Aorta (tissue), 5 donors: ENCODE data around the gene MYL12A. TPM values are rescaled to one million over a fixed set of nuclear protein-coding genes. Genes with fewer than 3 reads are reported as not detected.

ENCODE experiments used
- ATAC-seq: fragments of 200-7000 bp; cut with Tn5 transposase; one replicate; pipeline ENCODE4 v1.9.1; 2022; ENCODE audit warnings: moderate library complexity; ENCODE audit not compliant: low FRiP score
- DNase-seq, 2 donors: peaks; one replicate each; pipeline ENCODE4 v3.0.0-alpha.2; 2020
- H3K27ac ChIP-seq, 2 donors: one replicate each; pipeline ENCODE4 v1.5.1; 2013; ENCODE audit warnings: low read length in 2 of 2, mild to moderate bottlenecking in 2 of 2, moderate library complexity in 2 of 2, control low read depth in 1 of 2, inconsistent platforms in 1 of 2, low read depth in 1 of 2
- H3K27me3 ChIP-seq, 2 donors: one replicate each; pipeline ENCODE4 v1.6.1; 2013; ENCODE audit warnings: control low read depth in 1 of 2, low read length in 1 of 2, mild to moderate bottlenecking in 1 of 2, moderate library complexity in 1 of 2; ENCODE audit not compliant: insufficient read depth in 2 of 2, control insufficient read depth in 1 of 2
- H3K36me3 ChIP-seq, 2 donors: one replicate each; pipeline ENCODE4 v1.6.1; 2013; ENCODE audit warnings: control low read depth in 1 of 2, low read length in 1 of 2, mild to moderate bottlenecking in 1 of 2; ENCODE audit not compliant: insufficient read depth in 2 of 2, control insufficient read depth in 1 of 2
- H3K4me1 ChIP-seq, 2 donors: one replicate each; pipeline ENCODE4 v1.6.1; 2013; ENCODE audit warnings: low read length in 2 of 2, control low read depth in 1 of 2, mild to moderate bottlenecking in 1 of 2, moderate library complexity in 1 of 2; ENCODE audit not compliant: insufficient read depth in 2 of 2, control insufficient read depth in 1 of 2
- H3K4me3 ChIP-seq, 2 donors: one replicate each; pipeline ENCODE4 v1.5.1; 2013; ENCODE audit warnings: low read length in 2 of 2, control low read depth in 1 of 2, mild to moderate bottlenecking in 1 of 2
- H3K9me3 ChIP-seq: one replicate; pipeline ENCODE4 v1.6.1; 2013; ENCODE audit warnings: mild to moderate bottlenecking, low read length; ENCODE audit not compliant: control insufficient read depth
- WGBS, 2 donors: extraction: QIAGEN DNeasy Blood & Tissue Kit; methylation state at CpG; one replicate each; pipeline ENCODE4 v1.1.7; 2013; 5-methylcytosine and 5-hydroxymethylcytosine counted together
- intact Hi-C, 2 donors: fragments of 100-400 bp; cut with DNase I; formaldehyde crosslinking; loops; one replicate each; pipeline versions ENCODE4 v1.14.2 to v1.15.0; 2022
- polyA plus RNA-seq, 2 donors: library from polyadenylated mRNA; stranded (reverse); fragments of 200-250 nt; gene quantifications; one replicate each; pipeline ENCODE4 v1.2.3, GENCODE V29; 2013
- total RNA-seq, 2 donors: library from RNA; stranded (reverse); fragmentation: NEBNext Ultra II Directional; extraction: Animal tissue kit (Norgen Biotek cat#: 25700); gene quantifications; one replicate each; pipeline ENCODE4 v1.2.1, GENCODE V29; 2021
- donor health status: healthy with polysubstance abuse.
- donor health status: Bipolar disorder and iron deficiency.
- donor health status: DM: no; HTN: no; CAD: no.
- donor health status: DM: no; HTN: no; CAD: no.
- donor health status: DM: yes; HTN: yes; CAD: no.

Gene MYL12A
- total and polyA plus RNA-seq, 4 donors, result 414 to 848 (median 661) TPM

DNA sequence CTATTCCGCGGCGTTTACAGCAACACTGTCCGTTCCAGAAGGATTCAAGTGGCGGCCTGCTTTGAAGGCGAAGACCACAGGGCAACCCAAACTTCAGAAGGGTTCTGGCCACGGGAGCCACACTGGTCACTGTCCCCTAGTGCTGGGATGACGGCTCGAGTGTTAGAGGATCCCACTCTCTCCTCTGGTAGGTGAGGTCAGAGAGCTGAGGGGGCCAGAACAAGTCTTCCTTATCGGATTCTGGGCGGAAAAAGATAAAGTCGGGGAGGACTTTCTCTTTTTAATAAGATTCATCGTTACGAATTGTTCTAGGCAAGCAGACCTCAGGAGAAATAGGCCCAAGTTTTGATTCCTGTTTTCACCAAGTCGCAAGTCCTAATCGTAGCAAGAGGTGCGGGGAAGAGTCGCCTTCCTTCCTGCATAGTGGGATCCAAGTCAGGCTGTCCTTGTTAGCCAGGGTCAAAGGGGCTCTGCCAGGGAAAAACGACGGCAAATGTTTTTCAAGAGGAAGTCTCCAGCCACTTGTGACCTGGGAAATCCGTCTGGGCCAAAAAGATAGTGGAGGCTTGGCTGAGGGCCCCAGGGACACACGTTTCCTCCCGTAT, 864 bp upstream of the MYL12A start:
- intact Hi-C loops, result loop anchor here (2.0 to 10.0 kb wide), 3 partner anchors 96 to 314 kb away; partner anchors contain the start of gene LPIN2 (in 1 of the 2)
- Histone ChIP-seq H3K36me3 (no peaks in the 10 kb centered on the region), H3K4me3 (peak overlapping the region; percentile 63 to 84), H3K27ac (peak overlapping the region; percentile 91 to 99), H3K4me1 (peaks cover 0 to 1% of the 10 kb centered on the region in 2 donors), H3K9me3 (no peaks in the 10 kb centered on the region), H3K27me3 (no peaks in the 10 kb centered on the region)
- 9 to 11% methylated on average over 23 of the region's 23 CpGs for WGBS, 2 donors
- ATAC-seq, result peak; percentile 51
- peak in 1 of 2 donors; percentile 67 for DNase-seq

DNA sequence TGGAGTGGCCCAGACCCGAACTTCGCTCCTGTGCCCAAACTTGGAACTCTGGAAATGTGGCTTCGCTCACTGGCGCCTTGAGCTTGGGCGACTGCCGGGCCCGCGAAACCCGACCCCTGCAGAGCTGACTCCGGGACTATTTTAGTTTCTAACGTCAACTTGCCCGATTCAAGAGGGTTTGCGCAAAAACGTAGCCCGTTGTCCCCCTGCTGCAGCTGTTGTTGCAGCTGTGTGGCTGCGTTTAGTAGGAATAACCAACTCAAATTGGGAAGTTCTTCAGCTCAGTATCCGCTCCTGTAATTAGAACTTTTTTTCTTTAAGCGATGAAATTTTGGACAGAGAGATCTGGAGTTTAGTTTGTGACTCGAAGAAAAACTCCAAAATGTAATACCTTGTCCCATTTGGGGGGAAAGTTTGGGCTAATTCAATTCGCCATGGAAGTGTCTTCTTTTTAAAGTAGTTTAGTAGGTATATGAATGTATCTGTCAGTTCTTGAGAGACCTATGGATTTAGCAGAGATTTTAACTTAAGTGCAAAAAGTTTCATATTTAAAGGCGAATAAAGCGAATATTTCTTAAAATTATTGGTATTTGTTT, 559 bp downstream of the MYL12A start:
- H3K27me3 ChIP-seq, result no peaks in the 10 kb centered on the region
- peak overlapping the region; percentile 90 to 99 for H3K27ac ChIP-seq
- H3K4me1 ChIP-seq, result peaks cover 0 to 3% of the 10 kb centered on the region in 2 donors
- H3K36me3 ChIP-seq, result peaks cover 0 to under 1% of the 10 kb centered on the region in 2 donors
- peak; percentile 16 for ATAC-seq
- WGBS, 2 donors, result 0% methylated on average over 22 of the region's 22 CpGs
- DNase-seq, result no peak
- intact Hi-C loops, result loop anchor here (5.0 to 10.0 kb wide), 2 partner anchors 233 to 316 kb away; partner anchors contain the start of gene LPIN2 (in 1 of the 2)
- peak overlapping the region; percentile 81 to 97 for H3K4me3 ChIP-seq
- H3K9me3 ChIP-seq, result no peaks in the 10 kb centered on the region

DNA sequence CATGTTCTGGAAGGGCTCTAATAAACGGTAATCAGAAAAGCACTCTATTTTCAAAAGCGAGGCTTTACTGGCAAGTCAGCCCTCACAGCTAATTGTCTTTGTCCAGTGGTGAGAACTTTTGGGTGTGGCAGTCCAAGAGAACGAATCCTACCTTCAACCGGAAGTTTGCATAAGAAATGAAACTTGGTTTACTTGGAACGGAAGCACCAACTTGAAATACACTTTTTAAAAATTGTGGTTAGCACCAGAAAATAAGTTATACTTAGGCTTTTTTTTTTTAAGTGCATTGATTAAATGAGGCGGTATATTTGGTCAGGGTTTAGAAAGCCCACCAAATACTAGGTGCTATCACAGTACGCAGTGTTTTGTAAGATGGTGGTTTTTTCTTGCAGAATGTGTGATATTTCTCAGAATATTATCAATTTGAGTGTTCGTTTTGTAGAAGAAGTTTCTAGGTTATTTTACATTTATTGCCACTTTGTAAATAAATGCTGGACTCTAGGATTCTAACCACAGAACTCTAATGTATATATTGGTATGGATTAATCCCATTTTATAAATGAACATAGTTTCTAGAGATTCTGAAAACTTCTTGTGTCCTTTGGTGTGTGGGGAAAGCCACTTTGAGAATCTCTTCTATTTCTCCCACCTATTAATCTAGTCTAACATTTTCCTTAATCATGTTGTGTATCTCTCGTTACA, 1.2 kb downstream of the MYL12A start:
- intact Hi-C loops, result loop anchor here (5.0 to 10.0 kb wide), 2 partner anchors 234 to 317 kb away; partner anchors contain the start of gene LPIN2 (in 1 of the 2)
- H3K4me3 ChIP-seq, result peak overlapping the region; percentile 81 to 97
- H3K27ac ChIP-seq, result peak overlapping the region; percentile 76 to 90
- peaks cover 0 to 3% of the 10 kb centered on the region in 2 donors for H3K36me3 ChIP-seq
- 1% methylated on average over 9 of the region's 9 CpGs for WGBS, 2 donors
- ATAC-seq (no peak), DNase-seq (no peak)
- H3K9me3 ChIP-seq, result no peaks in the 10 kb centered on the region
- H3K27me3 ChIP-seq, result no peaks in the 10 kb centered on the region
- peaks cover 0 to 4% of the 10 kb centered on the region in 2 donors for H3K4me1 ChIP-seq

DNA sequence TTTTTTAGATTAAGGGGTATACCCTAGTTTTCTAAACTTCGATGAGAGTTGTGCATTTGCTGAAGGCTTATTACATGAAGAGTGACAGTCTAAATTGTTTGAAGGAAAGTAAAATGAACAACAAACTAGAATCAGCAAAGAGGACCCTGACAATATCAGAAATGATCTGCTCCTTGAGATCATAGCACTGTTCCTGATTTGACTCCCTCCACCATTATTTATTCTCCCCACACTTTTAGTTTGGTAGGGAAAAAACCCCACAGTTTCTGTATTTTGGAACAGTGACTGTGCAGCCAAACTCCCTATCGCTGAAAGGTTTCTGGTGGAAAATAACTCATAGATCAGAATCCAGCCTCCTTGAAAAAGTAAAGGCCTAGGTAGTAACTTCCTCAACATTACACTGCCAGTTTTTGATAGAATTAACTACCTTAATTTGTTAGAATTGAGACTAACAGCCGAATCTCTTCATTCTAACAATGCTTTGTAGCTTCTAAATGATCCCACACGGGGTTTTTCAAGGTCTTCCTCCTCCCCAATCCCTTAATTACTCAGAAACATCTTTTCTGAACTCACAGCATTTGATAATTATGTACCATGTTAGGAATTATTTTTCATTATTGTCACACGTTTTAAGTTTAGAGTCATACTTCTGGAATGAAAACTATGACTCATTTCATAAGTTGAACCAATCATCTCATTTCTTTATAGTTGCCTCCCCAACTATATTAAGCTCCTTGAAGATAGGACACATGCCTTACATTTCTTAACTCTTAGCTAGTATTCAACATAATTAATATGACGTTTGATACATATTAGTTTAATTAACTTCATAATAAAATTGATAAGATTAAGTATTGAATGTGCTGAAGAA, 2.9 kb downstream of the MYL12A start:
- Histone ChIP-seq H3K27ac (peak overlapping the region; percentile 93 to 97), H3K9me3 (no peaks in the 10 kb centered on the region), H3K36me3 (peaks cover 2 to 9% of the 10 kb centered on the region in 2 donors), H3K4me1 (peaks cover 0 to 6% of the 10 kb centered on the region in 2 donors), H3K4me3 (peak overlapping the region in 1 of 2 donors; percentile 44), H3K27me3 (no peaks in the 10 kb centered on the region)
- WGBS, 2 donors, result 7 to 12% methylated on average over 6 of the region's 6 CpGs
- ATAC-seq (no peak), DNase-seq (no peak)
- intact Hi-C loops, result no loop called here

GRCh38 chr18:3251249-3251962, 3.8 kb downstream of the MYL12A start:
- H3K9me3 ChIP-seq, result no peaks in the 10 kb centered on the region
- ATAC-seq (no peak), DNase-seq (no peak)
- peaks cover 2 to 9% of the 10 kb centered on the region in 2 donors for H3K36me3 ChIP-seq
- H3K27ac ChIP-seq, result peak overlapping the region in 1 of 2 donors; percentile 91
- intact Hi-C loops, result no loop called here
- WGBS, 2 donors, result 7 to 11% methylated on average over 8 of the region's 8 CpGs
- peaks cover 0 to 6% of the 10 kb centered on the region in 2 donors for H3K4me1 ChIP-seq
- H3K27me3 ChIP-seq, result no peaks in the 10 kb centered on the region
- no peak overlapping the region for H3K4me3 ChIP-seq

- Histone ChIP-seq H3K27ac (peak overlapping the region; percentile 36 to 91), H3K36me3 (peaks cover 2 to 9% of the 10 kb centered on the region in 2 donors), H3K27me3 (no peaks in the 10 kb centered on the region), H3K9me3 (no peaks in the 10 kb centered on the region), H3K4me1 (peaks cover 0 to 6% of the 10 kb centered on the region in 2 donors), H3K4me3 (peak overlapping the region in 1 of 2 donors; percentile 41)
- ATAC-seq (no peak), DNase-seq (no peak)
- intact Hi-C loops, result no loop called here
- 1 to 2% methylated on average over 3 of the region's 3 CpGs for WGBS, 2 donors
Observed at GRCh38 chr18:3251963-3252277, 4.3 kb downstream of the MYL12A start.

- Histone ChIP-seq H3K4me1 (peaks cover 0 to 6% of the 10 kb centered on the region in 2 donors), H3K4me3 (peak overlapping the region in 1 of 2 donors; percentile 14), H3K9me3 (no peaks in the 10 kb centered on the region), H3K27ac (peak overlapping the region; percentile 57), H3K36me3 (peaks cover 2 to 9% of the 10 kb centered on the region in 2 donors), H3K27me3 (no peaks in the 10 kb centered on the region)
- intact Hi-C loops, result no loop called here
- DNase-seq (no peak), ATAC-seq (no peak)
- WGBS, 2 donors, result 72 to 90% methylated on average over 1 of the region's 1 CpG
Observed at GRCh38 chr18:3252843-3253242, 5.2 kb downstream of the MYL12A start.
